Activated B cell treated with CpG ODN at 0.5 μM for 24 hours (primary cell): Measurements from ENCODE around the gene KCNMA1. TPM values are rescaled to one million over a fixed set of nuclear protein-coding genes. Genes with fewer than 3 reads are reported as not detected.

ENCODE experiments used
- ATAC-seq: fragments of 200-7000 bp; cut with Tn5 transposase; one replicate; pipeline ENCODE4 v1.10.0; 2021; ENCODE audit warnings: low read depth, mild to moderate bottlenecking, moderate library complexity
- CTCF ChIA-PET: fragments of 350-600 bp; sonication (Branson Sonifier 250); formaldehyde crosslinking; loops from one replicate; lab custom pipeline; 2021; ENCODE audit warnings: antibody characterized with exemption; lab: Charles Lee
- POLR2A ChIA-PET: fragments of 350-600 bp; sonication (Branson Sonifier 250); formaldehyde crosslinking; loops from one replicate; lab custom pipeline; 2021; ENCODE audit warnings: antibody characterized with exemption; lab: Charles Lee
- DNase-seq: peaks from one replicate; pipeline ENCODE4 v3.0.0; 2022
- H3K27ac Mint-ChIP-seq: one replicate; pipeline ENCODE4 v1.8.0; 2020; ENCODE audit warnings: mixed read lengths
- H3K27me3 Mint-ChIP-seq: one replicate; pipeline ENCODE4 v1.8.0; 2021; ENCODE audit warnings: mixed read lengths
- H3K36me3 Mint-ChIP-seq: one replicate; pipeline ENCODE4 v1.8.0; 2021; ENCODE audit warnings: low read depth, mixed read lengths
- H3K4me1 Mint-ChIP-seq: one replicate; pipeline ENCODE4 v1.8.0; 2021; ENCODE audit warnings: mixed read lengths
- H3K4me3 Mint-ChIP-seq: one replicate; pipeline ENCODE4 v1.8.0; 2020; ENCODE audit warnings: mild to moderate bottlenecking, mixed read lengths
- H3K9me3 Mint-ChIP-seq: one replicate; pipeline ENCODE4 v1.8.0; 2020; ENCODE audit warnings: mixed read lengths
- CTCF ChIP-seq: fragments of 200-600 bp; IDR thresholded peaks from one replicate; pipeline ENCODE4 v1.8.0; 2022; ENCODE audit warnings: antibody characterized with exemption, mild to moderate bottlenecking
- intact Hi-C: fragments of 100-400 bp; cut with micrococcal nuclease; formaldehyde crosslinking; loops from one replicate; pipeline ENCODE4 v1.15.1; 2024
- total RNA-seq: library from RNA; stranded (reverse); gene quantifications from 2 replicates; pipeline ENCODE4 v1.2.3, GENCODE V29; 2022

KCNMA1 gene
- total RNA-seq, 1 donor from 2014 or later = 3.7 TPM

GRCh38 chr10:77444041-77444440 lies 193.6 kb downstream of the KCNMA1 start:
- DNase-seq (no peak), ATAC-seq (no peak)
- POLR2A ChIA-PET = no interaction called here
- TF ChIP-seq CTCF = no peak
- Mint-ChIP-seq H3K36me3 (no peaks in the 10 kb centered on the region), H3K4me1 (no peaks in the 10 kb centered on the region), H3K4me3 (no peak overlapping the region), H3K27ac (no peak overlapping the region), H3K27me3 (no peaks in the 10 kb centered on the region), H3K9me3 (no peaks in the 10 kb centered on the region)
- CTCF ChIA-PET = no interaction called here
- intact Hi-C loops = no loop called here

- Mint-ChIP-seq H3K4me3 (no peak overlapping the region), H3K9me3 (no peaks in the 10 kb centered on the region), H3K27me3 (no peaks in the 10 kb centered on the region), H3K27ac (no peak overlapping the region), H3K4me1 (no peaks in the 10 kb centered on the region), H3K36me3 (no peaks in the 10 kb centered on the region)
- CTCF ChIA-PET = no interaction called here
- POLR2A ChIA-PET = no interaction called here
- no peak for ATAC-seq
- TF ChIP-seq CTCF = no peak
- intact Hi-C loops = no loop called here
- DNase-seq = no peak
Observed at GRCh38 chr10:77442699-77443189, 194.9 kb downstream of the KCNMA1 start.

GRCh38 chr10:77441353-77442166 lies 196.0 kb downstream of the KCNMA1 start:
- H3K27me3 Mint-ChIP-seq = no peaks in the 10 kb centered on the region
- H3K36me3 Mint-ChIP-seq = no peaks in the 10 kb centered on the region
- H3K4me3 Mint-ChIP-seq = no peak overlapping the region
- DNase-seq (no peak), ATAC-seq (no peak)
- TF ChIP-seq CTCF = no peak
- ChIA-PET CTCF (no interaction called here), POLR2A (no interaction called here)
- no peaks in the 10 kb centered on the region for H3K9me3 Mint-ChIP-seq
- H3K4me1 Mint-ChIP-seq = no peaks in the 10 kb centered on the region
- intact Hi-C loops = no loop called here
- no peak overlapping the region for H3K27ac Mint-ChIP-seq

- ChIA-PET POLR2A (no interaction called here), CTCF (no interaction called here)
- H3K4me1 Mint-ChIP-seq = no peaks in the 10 kb centered on the region
- H3K27me3 Mint-ChIP-seq = peaks cover 3% of the 10 kb centered on the region
- DNase-seq (no peak), ATAC-seq (no peak)
- no peak overlapping the region for H3K4me3 Mint-ChIP-seq
- no peak for TF ChIP-seq CTCF
- intact Hi-C loops = no loop called here
- H3K36me3 Mint-ChIP-seq = no peaks in the 10 kb centered on the region
- H3K27ac Mint-ChIP-seq = no peak overlapping the region
- no peaks in the 10 kb centered on the region for H3K9me3 Mint-ChIP-seq
Observed at GRCh38 chr10:77436257-77436975, 201.2 kb downstream of the KCNMA1 start.

GRCh38 chr10:77433546-77433945 lies 204.1 kb downstream of the KCNMA1 start:
- ATAC-seq = no peak
- no peaks in the 10 kb centered on the region for H3K9me3 Mint-ChIP-seq

More at GRCh38 chr10:77433546-77433945, 204.1 kb downstream of the KCNMA1 start:
- Mint-ChIP-seq H3K36me3 (no peaks in the 10 kb centered on the region), H3K4me3 (no peak overlapping the region), H3K27me3 (peaks cover 3% of the 10 kb centered on the region), H3K4me1 (no peaks in the 10 kb centered on the region), H3K27ac (no peak overlapping the region)
- DNase-seq = no peak
- CTCF ChIA-PET = no interaction called here
- POLR2A ChIA-PET = no interaction called here
- intact Hi-C loops = no loop called here
- no peak for TF ChIP-seq CTCF
